NCI-H146 (cell line): ENCODE measurements around the gene IGFBP1.
"Not testable (repeated sequence)": the region's sequence is repeated elsewhere in the genome, so short reads cannot be mapped to it uniquely, and the experiment has no call there.

Experiments
- DNase-seq: peaks from one replicate; lab custom pipeline; 2025; lab: John Stamatoyannopoulos, UW

The IGFBP1 gene

DNA sequence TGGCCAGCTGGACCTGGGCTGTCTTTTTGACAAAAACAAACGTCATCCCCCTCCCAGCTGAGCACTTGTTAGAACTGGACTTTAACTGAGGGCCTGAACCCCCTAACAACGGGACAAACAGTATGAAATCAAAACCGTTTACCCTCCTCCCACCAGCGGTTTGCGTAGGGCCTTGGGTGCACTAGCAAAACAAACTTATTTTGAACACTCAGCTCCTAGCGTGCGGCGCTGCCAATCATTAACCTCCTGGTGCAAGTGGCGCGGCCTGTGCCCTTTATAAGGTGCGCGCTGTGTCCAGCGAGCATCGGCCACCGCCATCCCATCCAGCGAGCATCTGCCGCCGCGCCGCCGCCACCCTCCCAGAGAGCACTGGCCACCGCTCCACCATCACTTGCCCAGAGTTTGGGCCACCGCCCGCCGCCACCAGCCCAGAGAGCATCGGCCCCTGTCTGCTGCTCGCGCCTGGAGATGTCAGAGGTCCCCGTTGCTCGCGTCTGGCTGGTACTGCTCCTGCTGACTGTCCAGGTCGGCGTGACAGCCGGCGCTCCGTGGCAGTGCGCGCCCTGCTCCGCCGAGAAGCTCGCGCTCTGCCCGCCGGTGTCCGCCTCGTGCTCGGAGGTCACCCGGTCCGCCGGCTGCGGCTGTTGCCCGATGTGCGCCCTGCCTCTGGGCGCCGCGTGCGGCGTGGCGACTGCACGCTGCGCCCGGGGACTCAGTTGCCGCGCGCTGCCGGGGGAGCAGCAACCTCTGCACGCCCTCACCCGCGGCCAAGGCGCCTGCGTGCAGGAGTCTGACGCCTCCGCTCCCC lies at the start of gene IGFBP1:
Gene IGFBP1, plus strand, starts transcription at position 304 of the 808 bp plus-strand sequence. Its CDS starts 165 bp downstream, at position 469.
- peak; percentile 67 for DNase-seq

DNA sequence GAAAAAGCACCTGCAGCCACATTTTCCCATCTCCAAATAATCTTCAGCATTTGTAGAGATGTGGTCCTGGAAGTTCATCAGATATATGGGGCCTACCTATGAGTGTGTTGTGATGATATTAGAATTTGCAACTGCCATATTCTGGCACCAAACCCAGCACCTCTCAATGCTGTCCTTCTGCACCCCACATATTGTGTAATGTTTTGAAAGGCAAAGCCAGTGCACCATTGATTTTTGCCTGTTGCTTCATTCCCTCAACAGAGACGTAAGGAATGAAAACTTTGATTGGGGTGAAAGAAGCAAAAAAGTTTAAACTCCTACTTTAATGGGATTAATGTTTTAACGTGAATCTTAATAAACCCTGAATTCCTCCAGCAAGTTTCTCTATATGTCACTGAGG lies 49.4 kb upstream of the IGFBP1 start:
- DNase-seq = not testable (repeated sequence)

DNA sequence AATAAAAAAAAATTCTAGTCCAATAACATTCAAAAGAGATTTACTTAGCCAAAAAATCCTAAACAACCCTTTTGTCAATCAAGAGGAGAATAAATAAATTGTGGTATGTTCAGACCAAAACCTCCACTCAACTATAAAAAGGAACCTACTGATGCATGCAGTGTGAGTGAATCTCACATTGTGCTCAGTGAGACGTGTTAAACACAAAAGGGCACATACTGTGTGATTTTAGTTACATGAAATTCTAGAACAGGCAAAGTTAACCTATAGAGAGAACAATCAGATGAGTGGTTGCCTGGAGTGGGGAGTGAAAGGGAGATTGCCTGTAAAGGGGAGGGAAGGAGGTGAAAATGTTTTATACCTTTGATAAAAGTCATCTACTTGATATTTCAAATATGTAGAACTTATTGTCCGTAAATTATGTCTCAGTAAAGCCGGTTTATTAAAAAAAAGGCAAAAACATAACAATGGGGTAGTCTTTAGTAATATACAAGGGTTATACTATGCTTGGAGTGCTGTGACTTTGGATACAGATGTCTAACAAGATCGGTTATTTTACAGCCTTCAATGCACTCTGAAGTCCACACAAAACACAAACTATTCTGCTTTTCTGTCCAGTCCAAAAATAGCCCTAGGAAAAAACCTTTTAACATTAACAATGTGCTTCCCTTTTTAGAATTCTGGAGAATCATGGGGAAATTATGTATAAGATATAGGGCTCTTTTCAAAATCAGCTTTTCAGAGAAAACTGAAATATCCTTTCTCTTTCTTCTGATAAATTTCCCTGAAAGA lies 46.2 kb upstream of the IGFBP1 start:
- DNase-seq = peak; percentile 47

DNA sequence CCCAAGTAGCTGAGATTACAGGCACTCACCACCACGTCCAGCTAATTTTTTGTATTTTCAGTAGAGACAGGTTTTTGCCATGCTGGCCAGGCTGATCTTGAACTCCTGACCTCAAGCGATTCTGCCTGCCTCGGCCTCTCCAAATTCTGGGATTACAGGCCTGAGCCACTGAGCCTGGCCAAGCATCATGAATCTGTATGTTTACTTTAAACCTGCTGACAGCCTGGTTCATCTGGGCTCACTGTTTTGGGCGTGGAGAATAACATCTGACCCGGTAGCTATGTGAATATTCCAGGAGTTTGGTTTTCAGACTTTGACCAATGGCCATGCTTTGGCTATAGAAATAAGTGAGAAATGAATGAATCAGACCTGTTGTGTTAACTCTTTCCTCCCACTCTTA lies 41.8 kb upstream of the IGFBP1 start:
- not testable (repeated sequence) for DNase-seq

- DNase-seq = not testable (repeated sequence)
Measured at GRCh38 chr7:45848734-45849133, 39.6 kb upstream of the IGFBP1 start.

- DNase-seq = not testable (repeated sequence)
Measured at GRCh38 chr7:45852984-45853383, 35.3 kb upstream of the IGFBP1 start.

DNA sequence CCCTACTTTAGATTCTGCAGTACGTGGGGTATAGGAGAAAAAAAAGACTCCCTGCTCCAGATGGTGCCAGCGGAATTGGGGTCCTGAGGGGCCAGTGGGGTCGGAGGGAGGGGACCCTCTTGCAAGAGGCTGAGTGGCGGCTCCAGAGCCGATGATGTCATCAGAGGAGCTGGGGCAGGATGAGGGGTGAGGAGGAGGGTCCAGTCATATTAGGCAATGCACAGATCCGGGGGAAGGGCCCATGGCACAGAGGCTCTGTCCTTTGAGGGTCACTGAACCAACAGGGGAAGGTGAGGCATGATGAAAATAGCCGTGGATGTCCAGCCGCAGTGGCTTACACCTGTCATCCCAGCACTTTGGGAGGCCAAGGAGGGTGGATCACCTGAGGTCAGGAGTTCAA lies 34.8 kb upstream of the IGFBP1 start:
- DNase-seq = not testable (repeated sequence)

DNA sequence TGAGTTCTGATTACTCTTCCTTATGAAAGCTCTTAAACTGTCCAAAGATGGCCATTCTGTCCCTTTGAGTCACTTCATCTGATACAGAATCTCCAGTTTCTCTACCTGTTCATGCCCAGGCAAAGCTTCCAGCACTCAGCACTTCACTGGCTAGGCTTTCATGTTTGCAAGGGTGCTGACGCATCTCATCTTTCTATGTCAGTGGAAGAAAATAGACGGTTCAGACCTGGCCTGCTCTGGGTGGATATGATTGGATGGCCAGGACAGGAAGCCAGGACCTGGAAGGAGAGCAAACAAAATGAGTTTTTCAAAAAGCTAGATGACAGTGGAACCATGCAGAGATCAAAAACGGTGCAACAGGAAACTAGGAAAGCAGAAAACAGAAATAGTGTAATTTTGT lies 32.6 kb upstream of the IGFBP1 start:
- peak; percentile 84 for DNase-seq

DNA sequence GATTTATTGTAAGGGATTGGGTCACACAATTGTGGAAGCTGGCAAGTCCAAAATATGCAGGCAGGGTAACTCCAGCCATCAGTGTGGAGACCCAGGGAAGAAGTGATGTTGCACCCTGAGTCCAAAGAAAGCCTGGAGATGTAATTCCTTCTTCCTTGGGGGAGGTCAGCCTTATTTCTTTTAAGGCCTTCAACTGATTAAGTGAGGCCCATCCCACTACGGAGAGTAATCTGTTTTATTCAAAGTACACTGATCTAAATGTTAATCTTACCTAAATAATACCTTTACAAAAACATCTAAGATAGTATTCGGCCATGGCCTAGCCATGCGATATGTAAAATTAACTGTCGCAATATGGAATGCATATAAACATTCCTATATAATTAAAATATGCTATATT lies 31.4 kb upstream of the IGFBP1 start:
- DNase-seq = not testable (repeated sequence)

- no peak for DNase-seq
Measured at GRCh38 chr7:45863715-45864114, 24.6 kb upstream of the IGFBP1 start.

DNA sequence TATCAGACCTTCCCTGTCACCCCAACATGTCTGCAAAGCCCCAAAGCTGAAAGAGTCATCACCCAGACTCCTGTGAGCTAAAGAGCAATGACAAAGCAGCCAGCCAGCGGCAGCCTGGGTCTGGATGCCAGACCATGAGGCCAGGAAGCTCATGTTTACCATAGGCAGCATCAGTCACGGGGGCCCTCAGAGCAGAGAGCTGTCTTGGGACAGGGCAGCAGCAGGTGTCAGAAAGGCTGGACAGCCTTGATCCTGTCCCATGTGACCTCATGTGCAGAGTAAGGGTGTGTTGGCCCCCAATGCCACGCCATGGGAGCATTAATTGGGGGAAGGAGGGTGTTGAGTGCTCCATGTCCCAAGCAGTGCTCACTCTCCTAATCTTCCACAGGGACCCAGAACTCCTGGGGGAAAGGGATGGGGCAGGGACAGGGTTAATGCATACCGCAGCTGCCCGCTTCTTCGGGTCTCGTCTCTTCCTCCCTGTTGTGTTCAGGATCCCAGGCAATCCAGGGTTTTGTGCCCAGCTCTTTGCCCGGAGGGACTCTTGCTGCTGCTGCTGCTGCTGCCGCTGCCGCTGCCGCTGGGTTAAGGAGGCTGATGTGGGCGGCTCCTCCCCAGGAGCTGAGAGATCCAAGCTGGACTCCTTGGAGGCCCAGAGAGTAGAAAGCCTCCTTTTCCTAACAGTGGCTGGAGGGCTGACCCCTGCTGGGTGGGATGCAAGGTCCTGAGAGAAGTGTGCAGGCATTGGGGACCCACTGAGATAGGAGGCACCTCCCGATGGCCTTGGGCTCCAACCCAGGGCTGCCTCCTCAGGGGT lies 22.5 kb upstream of the IGFBP1 start:
- no peak for DNase-seq

DNA sequence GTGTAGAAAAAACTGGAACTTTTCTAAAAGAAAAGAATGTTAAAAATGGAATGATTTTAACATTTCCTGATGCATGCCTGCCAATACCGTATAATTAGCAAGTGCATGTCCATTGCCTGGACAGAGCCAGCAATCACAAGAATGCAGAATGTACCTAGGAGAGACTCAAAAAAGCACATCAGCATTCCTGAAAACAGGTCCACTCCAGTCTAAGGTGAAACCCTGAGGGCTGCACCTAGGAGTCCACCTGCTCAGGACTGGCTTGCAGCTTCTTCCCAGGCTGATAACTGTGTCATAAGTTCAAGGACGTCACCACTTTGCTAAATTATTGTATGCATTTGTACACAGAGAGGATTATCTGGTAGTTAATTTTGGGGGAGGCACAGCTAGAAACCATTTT lies 20.8 kb upstream of the IGFBP1 start:
- DNase-seq = no peak

DNA sequence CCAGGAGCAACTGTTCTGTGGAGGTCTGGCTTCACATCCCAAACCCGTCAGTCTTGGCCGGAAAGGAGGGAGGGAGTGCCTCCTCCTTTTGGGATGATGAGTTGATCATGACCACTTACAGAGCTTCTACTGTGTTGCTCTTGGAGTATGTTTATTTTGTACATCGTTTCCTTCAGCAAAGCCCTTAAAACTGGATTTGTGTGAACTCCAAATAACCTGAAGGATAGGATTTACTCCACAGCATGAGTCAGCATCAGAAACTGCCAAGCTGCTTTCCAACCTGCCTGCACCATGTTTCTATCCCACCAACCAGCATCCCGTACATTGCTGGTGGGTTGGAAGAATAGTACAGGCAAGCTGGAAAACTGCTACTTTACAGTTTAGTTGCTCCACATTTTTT lies 18.9 kb upstream of the IGFBP1 start:
- no peak for DNase-seq

- DNase-seq = peak; percentile 24
Measured at GRCh38 chr7:45872116-45873034, 15.9 kb upstream of the IGFBP1 start.

- DNase-seq = no peak
Measured at GRCh38 chr7:45873035-45873354, 15.3 kb upstream of the IGFBP1 start, which contains the start of gene CCDC201. Gene CCDC201 (minus strand): TSS chr7:45873082. CDS start chr7:45873007, 75 bp downstream.

- DNase-seq = peak; percentile 18
Measured at GRCh38 chr7:45873355-45873754, 14.9 kb upstream of the IGFBP1 start.

DNA sequence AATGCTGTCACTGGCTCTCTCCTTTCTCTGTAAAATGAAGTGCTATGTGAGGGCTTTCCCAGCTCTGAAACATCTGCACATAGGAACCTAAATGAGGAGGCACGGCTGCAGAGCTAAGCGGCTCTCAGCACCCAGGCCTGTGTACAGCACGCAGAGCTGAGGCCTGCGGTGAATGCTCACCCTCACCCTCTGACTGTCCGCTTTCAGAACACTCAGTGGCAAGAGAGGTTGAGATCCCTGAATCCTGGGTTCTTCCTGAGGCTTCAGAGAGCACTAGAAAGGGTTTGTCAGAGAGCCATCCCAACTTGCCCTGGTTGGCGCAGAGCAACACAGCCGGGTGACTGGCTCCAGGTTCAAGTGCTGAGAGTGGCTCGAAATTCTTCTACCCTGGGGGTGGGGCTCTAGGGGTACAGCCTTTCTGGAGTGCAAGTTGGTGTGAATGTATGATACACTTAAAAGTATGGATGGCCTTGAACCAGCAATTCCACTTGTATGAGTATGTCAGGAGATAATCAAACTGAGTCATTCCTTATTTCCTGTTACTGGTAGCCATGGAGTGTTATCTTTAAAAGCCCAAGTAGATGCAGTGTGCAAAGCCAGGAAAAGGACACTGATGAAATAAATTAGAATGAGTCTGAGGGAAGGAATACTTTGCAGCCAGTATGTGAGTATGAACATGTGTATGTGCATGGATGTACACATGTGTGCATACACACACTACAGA lies 13.7 kb upstream of the IGFBP1 start:
- no peak for DNase-seq

DNA sequence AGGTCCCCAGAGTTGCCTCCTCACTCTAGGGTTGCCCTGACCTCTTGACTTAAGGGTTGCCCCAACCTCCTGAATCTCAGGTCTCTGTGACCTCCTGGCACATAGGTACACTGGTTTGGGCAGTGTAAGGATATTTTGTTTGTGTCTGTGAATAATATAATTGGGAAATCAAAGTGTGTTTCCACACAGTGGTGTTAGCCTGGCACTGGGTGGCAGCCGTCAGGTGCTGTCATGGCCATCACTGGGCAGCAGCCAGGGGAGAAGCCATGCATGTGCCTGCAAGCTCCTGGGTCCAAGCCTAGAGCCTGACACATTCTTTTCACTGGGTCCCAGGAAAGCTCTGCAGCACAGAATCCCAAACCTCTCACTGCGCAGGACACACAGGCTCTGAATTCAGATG lies 11.8 kb upstream of the IGFBP1 start:
- no peak for DNase-seq

DNA sequence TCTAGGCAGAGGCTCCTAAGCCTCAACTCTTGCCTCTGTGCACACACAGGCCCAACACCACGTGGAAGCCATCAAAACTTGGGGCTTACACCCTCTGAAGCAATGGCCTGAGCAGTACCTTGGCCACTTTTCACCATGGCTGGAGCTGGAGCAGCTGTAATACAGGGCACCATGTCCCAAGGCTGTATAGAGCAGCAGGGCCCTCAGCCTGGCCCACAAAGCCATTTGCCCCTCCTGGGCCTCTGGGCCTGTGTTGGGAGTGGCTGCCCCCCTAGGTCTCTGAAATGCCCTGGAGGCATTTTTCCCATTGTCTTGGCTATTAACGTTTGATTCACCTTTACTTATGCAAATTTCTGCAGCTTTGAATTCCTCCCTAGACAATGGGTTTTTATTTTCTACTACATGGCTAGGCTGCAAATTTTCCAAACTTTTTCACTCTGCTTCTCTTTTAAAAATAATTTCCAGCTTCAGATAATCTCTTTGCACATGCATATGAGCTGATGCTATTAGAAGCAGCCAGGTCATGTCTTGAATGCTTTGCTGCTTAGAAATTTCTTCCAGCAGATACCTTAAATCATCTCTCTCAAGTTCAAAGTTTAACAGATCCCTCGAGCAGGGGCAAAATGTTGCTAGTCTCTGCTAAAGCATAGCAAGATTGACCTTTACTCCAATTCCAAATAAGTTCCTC lies 9.7 kb upstream of the IGFBP1 start:
- no peak for DNase-seq

- DNase-seq = no peak
Measured at GRCh38 chr7:45880433-45880860, 7.8 kb upstream of the IGFBP1 start.
